Stimulated activated naive CD4-positive, alpha-beta T cell treated with Interleukin-2 at 50 U/mL for 16 hours (primary cell): ENCODE measurements around the gene INKA2.

ENCODE experiments used
- DNase-seq: peaks from one replicate; lab custom pipeline; 2025; lab: John Stamatoyannopoulos, UW

Gene INKA2

GRCh38 chr1:111733183-111733991 is 5.8 kb downstream of the INKA2 start:
- DNase-seq = no peak

- no peak for DNase-seq
These were observed 6.5 kb downstream of the INKA2 start for GRCh38 chr1:111732718-111733117.

GRCh38 chr1:111731956-111732355 is 7.2 kb downstream of the INKA2 start:
- no peak for DNase-seq

- no peak for DNase-seq
These were observed 8.5 kb downstream of the INKA2 start for GRCh38 chr1:111730706-111731105.

GRCh38 chr1:111729946-111730681 is 9.1 kb downstream of the INKA2 start:
- no peak for DNase-seq

GRCh38 chr1:111729271-111729921 is 9.8 kb downstream of the INKA2 start:
- DNase-seq = no peak

GRCh38 chr1:111727056-111727455 is 12.1 kb downstream of the INKA2 start:
- no peak for DNase-seq

- DNase-seq = no peak
These were observed 14.0 kb downstream of the INKA2 start for GRCh38 chr1:111725192-111725591.

GRCh38 chr1:111723871-111724270 is 15.3 kb downstream of the INKA2 start:
- no peak for DNase-seq

- DNase-seq = no peak
These were observed 15.9 kb downstream of the INKA2 start for GRCh38 chr1:111723091-111723806.

GRCh38 chr1:111720977-111721786 is 18.0 kb downstream of the INKA2 start:
- DNase-seq = no peak

GRCh38 chr1:111720274-111720976 is 18.8 kb downstream of the INKA2 start:
- no peak for DNase-seq

GRCh38 chr1:111719674-111720132 is 19.5 kb downstream of the INKA2 start:
- DNase-seq = no peak

GRCh38 chr1:111719135-111719534 is 20.1 kb downstream of the INKA2 start:
- DNase-seq = no peak

- no peak for DNase-seq
These were observed 21.7 kb downstream of the INKA2 start for GRCh38 chr1:111717450-111717849.

- DNase-seq = no peak
These were observed 22.9 kb downstream of the INKA2 start for GRCh38 chr1:111716333-111716732.

GRCh38 chr1:111709986-111710385 is 29.2 kb downstream of the INKA2 start:
- no peak for DNase-seq

GRCh38 chr1:111707906-111708305 is 31.3 kb downstream of the INKA2 start:
- DNase-seq = no peak

GRCh38 chr1:111706921-111707320 is 32.3 kb downstream of the INKA2 start:
- no peak for DNase-seq

GRCh38 chr1:111705841-111706240 is 33.4 kb downstream of the INKA2 start:
- no peak for DNase-seq

- no peak for DNase-seq
These were observed 34.4 kb downstream of the INKA2 start for GRCh38 chr1:111704776-111705175.
